GM18907 (cell line): Measurements from ENCODE around the gene PPM1H.

Experiments
- ATAC-seq: cut with Tn5 transposase; IDR thresholded peaks from one replicate; pipeline ENCODE4 v1.9.1; 2021; ENCODE audit warnings: mild to moderate bottlenecking, moderate library complexity; ENCODE audit not compliant: unreplicated experiment

PPM1H gene

DNA sequence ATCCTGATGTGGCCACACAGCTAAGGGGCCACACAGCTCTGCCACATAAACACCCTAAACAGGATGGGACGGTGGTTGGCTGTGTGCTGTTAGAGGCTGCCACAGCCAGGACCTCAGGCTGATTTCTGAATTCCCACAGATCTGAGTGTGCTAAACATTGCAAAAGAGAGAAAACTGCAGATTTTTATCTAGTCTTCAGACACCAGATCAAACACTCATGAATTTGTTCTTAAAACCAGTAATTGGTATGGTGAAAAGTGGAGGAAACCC is 277.7 kb downstream of the PPM1H start:
- ATAC-seq = no peak

DNA sequence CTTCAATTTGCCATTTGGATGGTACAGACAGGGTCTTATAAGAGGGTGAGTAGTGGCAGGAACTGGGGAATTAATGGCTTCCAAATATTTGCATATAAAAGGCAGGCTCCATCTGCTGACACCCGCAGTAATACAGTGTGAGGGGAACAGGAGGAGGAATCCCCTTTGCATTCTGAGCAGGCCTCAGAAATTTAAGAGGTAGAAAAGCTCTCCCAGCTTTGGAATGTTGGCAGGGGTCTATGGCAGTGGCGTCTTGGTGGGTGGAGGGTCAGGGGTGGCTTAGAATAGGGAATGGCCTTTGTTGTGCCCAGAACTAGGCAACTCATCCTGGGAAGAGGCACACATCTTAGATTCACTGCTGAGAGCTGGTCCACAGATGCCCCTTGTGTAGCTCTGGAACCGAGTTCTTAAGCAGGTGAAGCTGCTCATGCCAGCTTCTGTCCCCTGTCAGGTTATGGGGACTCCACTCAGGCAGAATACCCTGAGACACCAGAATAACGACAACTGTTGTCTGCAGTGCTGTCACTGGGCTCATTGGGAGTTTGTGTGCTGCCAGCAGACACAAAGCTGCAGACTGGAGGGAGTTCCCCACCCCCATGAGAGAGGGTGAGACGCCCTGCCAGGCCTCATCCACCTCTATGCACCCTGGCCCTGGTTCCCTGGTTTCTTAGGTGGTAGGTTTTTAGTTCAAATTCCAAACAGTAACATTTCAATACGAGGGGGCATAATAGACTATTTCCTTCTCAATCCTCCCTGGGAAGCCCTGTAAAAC is 278.2 kb downstream of the PPM1H start:
- ATAC-seq = no peak

DNA sequence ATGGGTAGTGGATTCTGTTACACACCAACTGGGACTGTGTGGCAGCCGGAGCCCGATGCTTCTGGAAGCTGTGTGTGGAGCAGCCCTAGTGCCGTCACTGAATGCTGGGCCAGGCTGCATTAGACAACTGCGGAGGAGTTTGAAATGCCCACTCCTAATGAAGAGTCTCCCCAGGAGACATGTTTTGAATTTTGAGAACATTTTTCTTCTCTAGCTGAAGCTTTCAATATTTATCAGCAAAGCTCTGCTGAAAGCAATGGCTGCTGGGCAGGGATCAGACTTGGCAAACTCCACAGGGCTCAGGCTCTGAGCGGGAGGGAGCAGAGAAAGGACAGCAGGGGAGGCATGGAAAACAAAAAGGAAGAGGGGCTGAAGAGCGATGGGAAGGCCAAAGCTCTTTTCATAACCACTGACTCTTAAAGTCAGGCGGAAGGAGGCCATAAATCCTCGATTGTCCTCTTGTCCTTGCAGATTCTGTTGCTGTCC is 279.2 kb downstream of the PPM1H start:
- no peak for ATAC-seq

DNA sequence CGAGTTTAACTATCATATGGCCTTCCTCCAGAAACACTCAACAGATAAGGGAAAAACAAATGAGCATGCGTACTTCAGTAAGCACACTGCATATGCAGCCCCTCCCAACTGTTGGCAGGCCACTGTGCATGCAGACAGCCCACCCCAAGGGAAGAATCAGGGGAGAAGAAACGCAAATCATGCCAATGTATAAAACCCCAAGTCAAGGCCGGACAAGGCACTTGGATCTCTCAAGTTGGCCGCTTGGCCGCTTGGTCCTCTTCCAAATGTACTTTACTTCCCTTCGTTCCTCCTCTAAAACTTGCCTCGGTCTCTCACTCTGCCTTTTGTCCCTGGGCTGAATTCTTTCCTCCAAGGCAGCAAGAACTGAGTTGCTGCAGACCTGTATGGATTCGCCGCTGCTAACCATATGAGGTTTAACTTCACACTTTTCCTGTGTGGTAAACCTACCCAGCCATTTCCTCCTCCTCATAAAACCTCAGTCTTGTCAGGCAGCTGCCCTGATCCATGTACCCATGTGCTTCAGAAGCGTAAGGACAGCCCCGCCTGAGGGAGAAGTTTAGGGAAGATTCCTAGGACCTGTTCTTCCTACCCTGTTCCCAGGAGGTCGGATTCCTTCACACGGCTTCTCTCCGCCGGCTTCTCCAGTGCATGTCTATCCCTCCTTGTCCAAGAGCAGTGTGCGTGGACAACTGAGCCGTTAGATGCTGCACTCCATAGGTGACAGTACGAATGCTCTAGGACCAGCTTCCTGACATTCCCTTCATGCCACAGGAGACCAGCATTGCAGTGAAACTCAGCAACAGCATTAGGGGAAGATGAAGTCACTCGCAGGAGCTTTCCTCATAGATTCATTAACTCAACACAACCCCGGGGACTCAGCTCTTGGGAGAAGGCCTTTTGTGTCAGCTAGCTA is 280.4 kb downstream of the PPM1H start:
- ATAC-seq = no peak

DNA sequence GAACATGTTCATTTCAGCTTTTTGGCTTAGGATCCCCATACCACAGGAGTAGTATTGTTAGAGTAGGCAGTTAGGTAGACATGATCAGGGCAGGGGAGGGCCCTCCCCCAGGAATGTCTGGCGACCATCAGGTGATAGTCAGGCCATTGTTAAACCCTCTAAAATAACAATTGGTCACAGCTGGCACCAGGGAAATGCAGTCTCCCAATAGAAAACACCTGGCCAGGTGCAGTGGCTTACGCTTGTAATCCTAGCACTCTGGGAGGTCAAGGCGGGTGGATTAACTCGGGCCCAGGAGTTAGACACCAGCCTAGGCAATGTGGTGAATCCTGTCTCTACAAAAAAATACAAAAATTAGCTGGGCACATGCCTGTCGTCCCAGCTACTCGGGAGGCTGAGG is 281.2 kb downstream of the PPM1H start:
- no peak for ATAC-seq

DNA sequence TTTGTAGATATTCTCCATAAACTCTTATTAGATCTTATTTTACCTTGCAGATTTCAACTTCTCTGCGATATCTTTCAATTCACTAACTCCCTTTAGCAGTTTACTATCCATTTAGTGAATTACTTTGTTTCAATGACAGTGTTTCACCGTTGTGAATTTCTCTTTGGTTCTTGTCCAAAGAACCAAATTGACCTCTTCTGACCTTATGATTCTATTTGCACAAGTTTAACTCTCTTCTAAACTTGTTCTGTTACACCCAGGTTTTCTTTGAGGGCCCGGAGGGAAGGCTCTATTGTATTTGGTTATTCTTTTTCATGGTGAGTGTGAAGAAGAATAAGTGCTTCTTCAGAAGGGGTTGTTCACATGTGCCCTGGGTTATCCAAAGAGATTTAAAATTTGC is 281.6 kb downstream of the PPM1H start:
- no peak for ATAC-seq

DNA sequence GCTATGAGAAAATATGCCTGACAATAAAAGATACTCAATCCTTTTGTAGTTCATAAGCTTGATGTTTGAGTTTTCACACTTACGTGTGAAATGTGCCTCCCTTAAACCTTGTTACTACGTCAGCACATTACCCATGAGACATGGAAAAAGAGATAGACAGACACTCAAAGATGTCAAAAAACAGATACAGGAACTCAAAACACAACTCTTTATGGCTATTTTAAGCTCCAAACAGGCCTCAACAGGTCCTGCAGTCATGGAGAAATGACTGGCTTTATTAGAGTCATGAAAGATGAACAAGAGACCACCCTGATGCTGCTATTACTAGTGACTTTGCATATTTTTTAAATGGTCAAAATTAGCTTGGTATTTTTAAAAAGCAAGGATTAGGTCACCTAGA is 283.8 kb downstream of the PPM1H start:
- no peak for ATAC-seq

DNA sequence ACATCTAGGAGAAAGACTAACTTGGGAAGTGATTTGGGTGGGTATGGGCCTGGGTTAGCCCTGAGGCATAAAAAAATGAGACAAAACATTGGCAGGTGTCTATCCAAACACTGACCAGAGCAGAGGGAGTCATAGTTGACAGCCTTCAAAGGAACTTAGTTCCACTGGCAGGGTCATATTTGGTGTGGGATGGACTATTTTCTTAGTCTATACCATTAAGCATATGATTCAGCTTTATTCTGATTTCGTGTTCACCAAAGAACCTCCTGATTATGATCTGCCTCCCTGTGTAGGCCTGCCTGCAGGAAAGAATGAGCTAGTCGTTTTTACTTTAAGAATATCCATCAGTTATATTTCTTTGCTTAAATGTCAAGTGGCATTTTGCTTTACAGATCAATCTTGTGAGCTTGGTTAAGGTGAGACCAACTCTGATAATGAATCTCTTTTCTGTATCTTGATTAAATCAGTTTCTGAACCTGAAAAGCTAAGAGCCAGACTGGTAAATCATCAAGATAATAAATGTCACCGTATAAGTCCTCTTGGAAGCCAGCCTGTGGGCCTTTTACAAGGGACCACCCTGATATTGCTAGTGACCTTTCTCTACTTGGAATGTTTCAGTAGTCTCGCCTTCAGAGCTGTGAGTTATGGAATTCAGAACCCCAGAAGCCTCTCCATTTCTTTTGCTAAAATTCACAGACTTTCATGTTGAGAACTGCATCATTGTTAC is 285.4 kb downstream of the PPM1H start:
- no peak for ATAC-seq

DNA sequence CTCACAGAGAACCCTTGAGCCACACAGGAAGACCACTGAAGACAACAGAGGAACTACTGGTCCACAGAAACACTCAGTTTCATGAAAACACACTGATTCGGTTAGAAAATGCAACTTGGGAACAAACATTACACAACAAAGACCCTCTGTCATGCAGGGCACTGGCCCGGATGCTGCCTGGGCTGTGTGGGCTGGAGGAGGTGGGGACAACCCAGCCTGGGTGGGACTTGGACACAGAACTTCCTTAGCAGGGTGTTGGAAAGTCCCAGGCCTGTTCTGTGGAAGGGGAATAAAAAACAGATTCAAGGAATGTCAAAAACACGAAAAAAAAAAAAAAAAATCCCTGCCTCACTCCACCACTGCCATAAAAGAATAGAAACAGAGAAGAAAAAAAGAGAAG is 287.4 kb downstream of the PPM1H start:
- no peak for ATAC-seq

DNA sequence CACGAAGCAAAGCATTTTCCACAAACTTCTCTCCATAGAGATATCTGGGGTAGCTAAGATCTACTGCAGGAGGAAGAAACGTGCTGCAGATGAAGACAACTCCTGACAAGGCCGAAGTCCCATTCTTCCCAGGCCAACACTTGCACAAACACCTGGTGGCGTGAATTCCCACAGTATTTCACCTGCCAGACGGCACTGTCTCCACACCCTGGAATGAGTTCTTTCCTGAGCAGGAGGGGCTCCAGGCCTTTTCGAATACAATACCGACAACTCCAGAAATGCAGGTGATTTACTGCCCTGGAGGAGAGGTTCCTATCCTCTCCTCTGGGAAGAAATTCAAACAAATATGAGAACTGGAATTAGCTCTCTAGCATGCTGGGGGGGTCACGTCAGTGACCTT is 288.4 kb downstream of the PPM1H start:
- no peak for ATAC-seq

DNA sequence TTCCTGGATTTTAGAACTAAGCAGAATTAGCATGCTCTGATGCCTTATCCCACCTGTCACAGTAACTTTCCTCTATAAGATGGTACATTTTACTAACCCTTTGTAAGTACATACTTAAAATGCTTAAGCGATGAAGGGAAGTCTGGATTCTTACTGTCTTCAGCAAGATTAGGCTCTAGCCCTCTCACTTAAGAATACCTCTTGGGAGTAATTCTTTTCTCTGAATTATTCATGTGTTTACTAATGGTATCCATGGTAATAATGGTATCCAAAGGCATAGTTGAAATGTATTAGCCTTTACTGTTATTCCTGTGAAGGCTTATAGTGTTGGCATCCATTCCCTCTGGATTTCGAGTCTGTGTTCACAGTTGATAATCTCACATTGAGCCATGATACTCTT is 291.5 kb downstream of the PPM1H start:
- no peak for ATAC-seq

DNA sequence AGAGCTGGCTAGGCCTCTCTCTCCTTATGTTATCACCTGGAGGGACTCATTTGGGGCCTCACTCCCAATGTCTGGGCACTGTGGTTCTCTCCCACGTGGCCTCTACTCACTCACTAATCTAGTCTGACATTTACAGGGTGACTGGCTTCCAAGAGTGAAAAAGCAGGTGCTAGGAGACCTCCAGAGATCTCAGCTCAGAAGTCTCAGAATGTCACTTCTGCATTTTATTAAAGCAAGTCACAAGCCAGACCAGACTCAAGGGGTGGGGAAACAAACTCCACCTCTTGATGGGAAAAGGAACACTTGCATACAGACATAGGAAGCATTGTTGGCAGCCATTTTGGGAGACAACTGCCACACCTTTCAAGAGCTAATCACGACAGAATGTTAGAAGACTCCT is 292.5 kb downstream of the PPM1H start:
- ATAC-seq = no peak

DNA sequence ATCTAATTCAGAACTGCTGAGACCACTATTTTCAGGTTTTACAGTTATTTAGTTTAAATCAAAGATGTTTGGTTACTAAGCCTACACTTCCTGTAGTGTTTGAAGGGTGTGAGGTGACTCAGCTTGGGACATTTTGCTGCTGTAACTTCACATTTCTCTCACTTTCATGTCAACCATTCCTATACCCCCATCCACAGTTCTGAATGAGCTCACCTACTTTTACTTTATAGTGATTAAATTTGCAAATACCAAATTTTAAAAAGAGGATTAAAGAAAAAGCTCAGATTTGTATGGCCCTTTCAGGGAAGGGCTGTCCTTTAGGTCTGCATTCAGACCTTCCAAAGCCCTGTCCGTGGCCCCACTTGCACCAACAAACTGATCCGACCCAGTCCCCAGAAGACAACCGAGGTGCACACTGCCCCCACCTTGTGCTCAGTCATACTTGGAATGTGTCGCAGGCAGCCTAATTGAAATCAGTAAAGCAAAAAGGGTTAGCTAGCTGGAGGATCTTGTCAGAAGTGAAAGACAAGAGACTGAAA is 294.0 kb downstream of the PPM1H start:
- ATAC-seq = peak; percentile 88

DNA sequence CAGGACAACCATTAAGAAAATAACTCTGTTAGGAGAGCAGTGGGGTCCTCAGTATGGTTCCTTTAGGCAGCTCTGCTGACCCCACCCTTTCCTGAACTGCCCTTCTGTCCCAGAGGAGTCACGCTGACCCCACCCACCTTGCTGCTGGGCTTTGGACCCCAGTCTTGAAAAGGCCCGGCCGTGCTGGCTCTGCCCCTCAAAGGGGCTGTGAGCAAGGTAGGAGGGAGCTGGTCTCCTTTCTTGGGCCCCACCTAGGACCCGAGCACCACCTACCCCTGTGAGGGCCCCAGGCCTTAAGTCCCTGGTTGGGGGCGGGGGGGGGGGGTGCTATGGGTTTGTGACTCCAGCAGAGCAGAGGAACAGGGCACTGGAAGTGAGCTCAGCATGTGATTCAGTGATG is 297.3 kb downstream of the PPM1H start:
- ATAC-seq = no peak

DNA sequence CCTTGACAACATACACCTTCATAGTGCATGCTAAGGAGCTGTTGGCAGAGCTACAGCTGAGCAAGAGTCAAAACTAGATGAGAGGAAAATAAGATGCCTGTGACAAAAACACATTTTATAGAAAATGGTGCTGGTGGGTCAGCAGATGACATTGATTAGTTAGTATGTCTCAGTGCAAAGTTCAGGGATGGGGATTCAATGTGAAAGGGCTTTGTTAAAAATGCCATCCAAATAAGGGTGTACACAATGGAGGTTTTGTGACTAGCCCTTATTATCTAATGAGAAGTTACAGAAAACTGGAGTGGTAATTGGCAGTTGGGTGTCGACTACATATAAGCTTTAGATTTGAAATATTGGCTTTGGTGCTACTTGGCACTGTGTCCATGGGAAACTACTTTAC is 299.3 kb downstream of the PPM1H start:
- ATAC-seq = no peak

DNA sequence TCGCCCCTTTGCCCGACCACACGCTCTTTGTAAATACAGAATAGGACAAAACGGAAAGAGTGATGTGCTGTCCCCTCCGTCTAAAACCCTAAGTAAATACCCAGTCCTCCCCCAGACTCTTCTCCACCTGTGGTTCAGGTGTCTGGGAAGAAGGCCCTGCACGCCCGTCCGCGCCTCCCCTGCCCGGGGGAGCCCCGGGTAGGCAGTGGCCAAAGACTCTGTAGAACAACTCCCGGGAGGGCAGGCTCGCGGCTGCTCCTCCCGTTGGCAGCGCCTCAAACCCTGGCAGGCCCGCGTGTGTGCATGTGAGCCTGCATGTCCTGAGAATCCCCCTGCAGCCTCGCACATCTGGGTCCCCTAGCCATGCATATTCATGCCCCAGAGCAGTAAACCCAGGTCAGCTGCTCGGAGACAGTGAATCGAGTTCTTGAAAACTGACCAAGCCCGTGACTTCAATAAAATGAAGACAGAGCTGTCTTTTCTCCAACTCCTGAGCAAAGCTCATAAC is 302.5 kb downstream of the PPM1H start:
- peak; percentile 55 for ATAC-seq

DNA sequence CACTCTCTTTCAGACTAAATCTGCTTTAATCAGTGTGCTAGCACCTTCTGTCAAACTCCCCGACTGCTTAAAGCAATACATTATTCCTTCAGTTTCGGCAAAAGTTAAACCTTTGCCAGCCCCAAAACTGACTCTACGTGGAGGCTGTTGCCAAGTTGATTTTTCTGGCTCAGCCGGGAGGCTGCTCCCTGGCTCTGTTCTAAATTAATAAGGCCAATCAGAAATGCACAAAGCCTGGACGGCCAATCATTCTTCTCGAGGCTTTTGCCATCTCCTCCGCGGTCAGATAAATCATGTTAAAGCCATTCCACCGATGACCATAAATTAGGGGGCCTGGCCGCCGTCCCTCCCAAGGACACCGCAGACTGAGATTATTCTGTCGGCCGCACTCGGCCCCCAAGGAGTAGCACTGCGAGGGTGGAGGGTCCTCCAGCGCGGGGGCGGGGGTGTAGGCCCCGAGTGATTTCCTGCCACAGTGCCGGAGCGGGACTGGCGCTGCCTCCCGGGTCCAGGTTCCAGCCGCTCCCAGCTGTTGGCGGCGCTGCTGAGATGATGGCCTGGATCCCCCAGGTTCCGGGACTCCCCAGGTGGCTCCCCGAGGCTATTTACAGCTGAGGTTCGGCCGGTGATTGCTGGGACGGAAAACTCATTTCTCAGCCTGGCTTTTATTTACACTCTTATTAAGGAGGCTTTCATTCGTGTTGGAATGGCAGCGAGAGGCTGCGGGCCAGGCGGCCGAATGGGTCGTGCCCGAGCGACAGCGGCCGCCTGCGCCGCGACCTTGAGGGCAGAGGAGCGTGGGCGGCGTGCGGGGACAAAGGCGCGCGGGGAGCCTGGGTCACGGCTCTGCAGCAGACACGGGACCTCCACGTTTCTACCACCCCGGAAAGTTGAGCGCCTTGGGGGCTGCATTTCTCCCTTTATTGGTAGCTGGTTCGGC is 303.2 kb downstream of the PPM1H start:
- ATAC-seq = peak; percentile 77

DNA sequence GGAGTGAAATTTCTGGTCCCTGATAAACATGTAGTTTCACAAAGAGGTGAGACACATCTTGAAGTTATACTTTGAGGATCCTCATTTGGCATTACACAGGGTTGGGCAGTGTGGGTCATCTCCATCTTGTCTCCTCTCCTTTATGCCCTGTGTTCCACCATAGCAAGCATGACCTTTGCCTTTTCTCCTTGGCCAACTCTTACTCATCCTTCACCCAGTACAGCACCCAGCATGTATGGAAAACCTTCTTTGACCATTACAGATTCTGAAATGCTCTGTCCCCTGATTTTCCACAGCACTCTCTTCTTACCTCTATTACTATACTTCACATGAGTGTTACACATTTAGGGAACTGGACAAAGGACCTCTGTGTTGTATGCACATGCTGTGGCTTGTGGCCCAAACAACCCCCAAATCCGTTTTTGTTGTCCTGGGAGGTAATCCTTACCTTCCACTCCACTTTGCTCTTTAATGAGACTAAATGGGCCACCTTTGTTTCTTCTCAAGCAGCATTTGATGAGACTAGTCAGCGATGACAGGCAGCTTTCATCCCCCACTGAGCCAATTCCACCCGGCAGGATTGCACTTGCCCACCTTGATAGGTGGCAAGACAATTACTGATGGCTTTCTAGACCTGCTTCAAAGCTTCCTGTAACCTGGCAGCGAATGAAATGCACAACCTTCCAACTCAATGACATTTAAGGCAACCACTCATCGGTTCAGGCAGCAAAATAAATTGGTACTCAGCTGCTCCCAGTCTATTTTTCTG is 304.8 kb downstream of the PPM1H start:
- no peak for ATAC-seq

DNA sequence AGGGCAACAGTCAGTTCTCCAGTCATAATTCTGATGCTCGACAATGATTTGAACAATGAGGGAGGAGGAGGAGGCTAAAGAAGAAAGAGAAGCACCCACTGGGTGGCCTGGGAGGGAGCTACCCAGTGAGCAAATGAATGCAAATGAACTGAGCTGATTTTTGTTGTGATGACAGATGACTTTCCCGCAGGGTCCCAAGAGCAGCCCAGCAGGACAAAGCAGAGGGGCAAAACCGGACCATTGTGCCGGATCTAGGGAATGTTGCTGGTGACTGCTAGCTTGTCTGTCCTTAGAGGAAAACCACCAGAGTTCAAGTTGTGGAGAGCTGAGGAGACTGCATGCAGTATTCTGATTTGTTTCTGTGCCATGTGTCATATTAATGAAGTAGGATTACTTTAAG is 305.5 kb downstream of the PPM1H start:
- no peak for ATAC-seq
